Ishikawa (cell line): Measurements from ENCODE around the gene PFDN2.

ENCODE experiments used
- EP300 ChIP-seq: IDR thresholded peaks from 2 replicates; pipeline ENCODE4 v1.6.1; 2012; ENCODE audit warnings: borderline replicate concordance
- TCF12 ChIP-seq: IDR thresholded peaks from 2 replicates; pipeline ENCODE4 v1.6.1; 2012; ENCODE audit warnings: low read depth
- TF ChIP-seq, protein P1 (sequence below): IDR thresholded peaks from 2 replicates; pipeline ENCODE4 v1.6.1; 2012; ENCODE audit warnings: low read depth, mild to moderate bottlenecking
- TF ChIP-seq, protein P2 (sequence below): IDR thresholded peaks from 2 replicates; pipeline ENCODE4 v1.6.1; 2012

DNA sequence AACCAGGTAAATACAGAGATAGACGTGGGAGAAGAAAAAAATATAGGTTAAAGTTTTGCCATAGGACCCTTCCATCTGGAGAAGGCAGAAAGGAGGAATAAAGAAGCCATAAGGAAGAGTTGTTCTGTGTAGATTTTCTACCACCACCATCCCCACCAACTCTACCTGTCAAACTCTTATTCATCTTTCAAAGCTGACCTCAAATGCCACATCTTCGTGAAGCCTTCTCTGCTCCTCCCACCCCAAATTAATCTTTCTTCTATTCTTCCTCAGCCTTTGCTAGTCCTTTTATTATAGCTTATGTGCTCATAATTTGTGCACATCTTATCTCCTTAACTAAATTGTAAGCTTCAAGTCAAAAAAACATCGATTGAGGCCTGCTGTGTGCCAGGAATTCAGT lies 27.2 kb downstream of the PFDN2 start:
- TF ChIP-seq, protein P1, sequence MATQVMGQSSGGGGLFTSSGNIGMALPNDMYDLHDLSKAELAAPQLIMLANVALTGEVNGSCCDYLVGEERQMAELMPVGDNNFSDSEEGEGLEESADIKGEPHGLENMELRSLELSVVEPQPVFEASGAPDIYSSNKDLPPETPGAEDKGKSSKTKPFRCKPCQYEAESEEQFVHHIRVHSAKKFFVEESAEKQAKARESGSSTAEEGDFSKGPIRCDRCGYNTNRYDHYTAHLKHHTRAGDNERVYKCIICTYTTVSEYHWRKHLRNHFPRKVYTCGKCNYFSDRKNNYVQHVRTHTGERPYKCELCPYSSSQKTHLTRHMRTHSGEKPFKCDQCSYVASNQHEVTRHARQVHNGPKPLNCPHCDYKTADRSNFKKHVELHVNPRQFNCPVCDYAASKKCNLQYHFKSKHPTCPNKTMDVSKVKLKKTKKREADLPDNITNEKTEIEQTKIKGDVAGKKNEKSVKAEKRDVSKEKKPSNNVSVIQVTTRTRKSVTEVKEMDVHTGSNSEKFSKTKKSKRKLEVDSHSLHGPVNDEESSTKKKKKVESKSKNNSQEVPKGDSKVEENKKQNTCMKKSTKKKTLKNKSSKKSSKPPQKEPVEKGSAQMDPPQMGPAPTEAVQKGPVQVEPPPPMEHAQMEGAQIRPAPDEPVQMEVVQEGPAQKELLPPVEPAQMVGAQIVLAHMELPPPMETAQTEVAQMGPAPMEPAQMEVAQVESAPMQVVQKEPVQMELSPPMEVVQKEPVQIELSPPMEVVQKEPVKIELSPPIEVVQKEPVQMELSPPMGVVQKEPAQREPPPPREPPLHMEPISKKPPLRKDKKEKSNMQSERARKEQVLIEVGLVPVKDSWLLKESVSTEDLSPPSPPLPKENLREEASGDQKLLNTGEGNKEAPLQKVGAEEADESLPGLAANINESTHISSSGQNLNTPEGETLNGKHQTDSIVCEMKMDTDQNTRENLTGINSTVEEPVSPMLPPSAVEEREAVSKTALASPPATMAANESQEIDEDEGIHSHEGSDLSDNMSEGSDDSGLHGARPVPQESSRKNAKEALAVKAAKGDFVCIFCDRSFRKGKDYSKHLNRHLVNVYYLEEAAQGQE, result no peak
- TF ChIP-seq TCF12 (no peak), EP300 (no peak)
- TF ChIP-seq, protein P2, sequence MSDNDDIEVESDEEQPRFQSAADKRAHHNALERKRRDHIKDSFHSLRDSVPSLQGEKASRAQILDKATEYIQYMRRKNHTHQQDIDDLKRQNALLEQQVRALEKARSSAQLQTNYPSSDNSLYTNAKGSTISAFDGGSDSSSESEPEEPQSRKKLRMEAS, result no peak
